Measurements from ENCODE around the gene NHLRC4.
A peak's percentile ranks its signal among the peaks of the same experiment; 100 is the strongest.

GRCh38 chr16:576823-577201, 10.0 kb downstream of the NHLRC4 start:
- TF ChIP-seq, protein P1, sequence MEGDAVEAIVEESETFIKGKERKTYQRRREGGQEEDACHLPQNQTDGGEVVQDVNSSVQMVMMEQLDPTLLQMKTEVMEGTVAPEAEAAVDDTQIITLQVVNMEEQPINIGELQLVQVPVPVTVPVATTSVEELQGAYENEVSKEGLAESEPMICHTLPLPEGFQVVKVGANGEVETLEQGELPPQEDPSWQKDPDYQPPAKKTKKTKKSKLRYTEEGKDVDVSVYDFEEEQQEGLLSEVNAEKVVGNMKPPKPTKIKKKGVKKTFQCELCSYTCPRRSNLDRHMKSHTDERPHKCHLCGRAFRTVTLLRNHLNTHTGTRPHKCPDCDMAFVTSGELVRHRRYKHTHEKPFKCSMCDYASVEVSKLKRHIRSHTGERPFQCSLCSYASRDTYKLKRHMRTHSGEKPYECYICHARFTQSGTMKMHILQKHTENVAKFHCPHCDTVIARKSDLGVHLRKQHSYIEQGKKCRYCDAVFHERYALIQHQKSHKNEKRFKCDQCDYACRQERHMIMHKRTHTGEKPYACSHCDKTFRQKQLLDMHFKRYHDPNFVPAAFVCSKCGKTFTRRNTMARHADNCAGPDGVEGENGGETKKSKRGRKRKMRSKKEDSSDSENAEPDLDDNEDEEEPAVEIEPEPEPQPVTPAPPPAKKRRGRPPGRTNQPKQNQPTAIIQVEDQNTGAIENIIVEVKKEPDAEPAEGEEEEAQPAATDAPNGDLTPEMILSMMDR (optimal IDR thresholded peaks at IDR 0.05 in 1 of 3, IDR thresholded peaks at IDR 0.05 in 1 of 3, conservative IDR thresholded peaks at IDR 0.05 in 1 of 3; ENCODE audit: extremely low read depth in 1 of 3, insufficient read depth in 2 of 3, low read length in 3 of 3): peak in 1 of 3 experiments; percentile 13
- TF ChIP-seq EZH2 (IDR thresholded peaks at IDR 0.05; ENCODE audit: low read length): no peak
